ENCODE measurements around the gene VWDE. TPM values are rescaled to one million over a fixed set of nuclear protein-coding genes. Genes with fewer than 3 reads are reported as not detected.

The VWDE gene
- total RNA-seq, 1 experiment from 2014 or later: 13.7 TPM

GRCh38 chr7:12327922-12328321 is 75.7 kb downstream of the VWDE start:
- H2AFZ ChIP-seq (ENCODE audit: low read depth, low read length, poor library complexity, severe bottlenecking): no peak overlapping the region
- H3K4me3 ChIP-seq (replicated peaks in 1 of 2; ENCODE audit: low read depth in 1 of 2, low read length in 2 of 2): no peak overlapping the region
- H3K27me3 ChIP-seq (ENCODE audit: insufficient read depth, low read length): no peaks in the 10 kb centered on the region
- POLR2A ChIA-PET: no interaction called here
- H3K79me2 ChIP-seq (ENCODE audit: insufficient read depth, low read length): no peaks in the 10 kb centered on the region
- CTCF ChIA-PET: no interaction called here
- H3K27ac ChIP-seq (ENCODE audit: low read depth, low read length): no peak overlapping the region
- ATAC-seq (no peak), DNase-seq (ENCODE audit: low read depth, low spot score) (no peak)
- TF ChIP-seq ZNF274 (IDR thresholded peaks at IDR 0.05; ENCODE audit: low read depth, low read length): no peak
- no peak for TF ChIP-seq TCF7L2 (IDR thresholded peaks at IDR 0.05; ENCODE audit: borderline replicate concordance, extremely low read depth, insufficient read depth, insufficient read length)
- TF ChIP-seq RAD21 (IDR thresholded peaks at IDR 0.05; ENCODE audit: low read depth): no peak
- no peak for TF ChIP-seq MAX (IDR thresholded peaks at IDR 0.05)
- TF ChIP-seq JUND (IDR thresholded peaks at IDR 0.05): no peak
- no peak for TF ChIP-seq CEBPB (IDR thresholded peaks at IDR 0.05; ENCODE audit: low read depth)
- no peak for TF ChIP-seq EZH2phosphoT487 (IDR thresholded peaks at IDR 0.05; ENCODE audit: borderline replicate concordance)
- TF ChIP-seq POLR2AphosphoS5 (IDR thresholded peaks at IDR 0.05; ENCODE audit: low read depth, low read length): no peak
- TF ChIP-seq EGR1 (IDR thresholded peaks at IDR 0.05; ENCODE audit: low read depth): no peak
- no peak for TF ChIP-seq ELF1 (IDR thresholded peaks at IDR 0.05; ENCODE audit: borderline replicate concordance, low read depth)
- no peak for TF ChIP-seq ATF3 (IDR thresholded peaks at IDR 0.05)
- no peak for TF ChIP-seq EZH2 (IDR thresholded peaks at IDR 0.05)
- TF ChIP-seq CBX3 (IDR thresholded peaks at IDR 0.05; ENCODE audit: low read depth): no peak
- no peak for TF ChIP-seq POLR2A (IDR thresholded peaks at IDR 0.05; ENCODE audit: borderline replicate concordance, extremely low read depth, insufficient read depth, insufficient read length)
- no peak for TF ChIP-seq ZFX (IDR thresholded peaks at IDR 0.05)
- no peak for TF ChIP-seq REST (IDR thresholded peaks at IDR 0.05; ENCODE audit: low read depth)
- no peak for TF ChIP-seq SRF (IDR thresholded peaks at IDR 0.05; ENCODE audit: low read depth)
- TF ChIP-seq SIN3A (IDR thresholded peaks at IDR 0.05; ENCODE audit: low read depth): no peak
- TF ChIP-seq ZBTB33 (IDR thresholded peaks at IDR 0.05; ENCODE audit: extremely low read depth, insufficient replicate concordance, low read length): no peak
- no peaks in the 10 kb centered on the region for H3K4me1 ChIP-seq (ENCODE audit: control insufficient read depth in 1 of 2, insufficient read depth in 2 of 2, low read length in 2 of 2)
- intact Hi-C loops (cut with micrococcal nuclease): loop anchor here (5.0 to 10.0 kb wide), 2 partner anchors 157 to 481 kb away; no protein-coding TSS in a partner anchor
- no peak overlapping the region for H3K4me2 ChIP-seq (ENCODE audit: low read length)
- no TSS peak for BruUV-seq (replicated peaks)
- no peak overlapping the region for H3K9ac ChIP-seq (ENCODE audit: low read length)
- H3K9me3 ChIP-seq (ENCODE audit: control insufficient read depth in 1 of 2, insufficient read depth in 1 of 2, low read depth in 1 of 2, low read length in 2 of 2): no peaks in the 10 kb centered on the region
- no peaks in the 10 kb centered on the region for H3K9me2 ChIP-seq (ENCODE audit: insufficient read depth)
- H4K20me1 ChIP-seq (ENCODE audit: insufficient read depth): no peaks in the 10 kb centered on the region
- RAD21 ChIA-PET (ENCODE audit: low non-redundant PET in 1 of 2, low total read pairs in 2 of 2, uncharacterized antibody in 2 of 2, unreplicated experiment in 2 of 2): no interaction called here
- H3K36me3 ChIP-seq (ENCODE audit: control insufficient read depth in 1 of 2, insufficient read depth in 2 of 2, low read length in 2 of 2): peaks cover 0 to 5% of the 10 kb centered on the region in 2 experiments; a peak in 1 of 4 replicates
